GM12865 (cell line): ENCODE data around the gene C1orf167.

Experiments
- DNase-seq: peaks from one replicate; pipeline ENCODE4 v3.0.0; 2010; ENCODE audit warnings: low read depth
- H3K4me3 ChIP-seq: 2 replicates; pipeline ENCODE4 v1.5.1; 2011; ENCODE audit warnings: mild to moderate bottlenecking, low read depth, low read length, control low read depth
- TF ChIP-seq, protein P1 (sequence below): IDR thresholded peaks from 2 replicates; pipeline ENCODE4 v1.5.1; 2011; ENCODE audit warnings: low read length, control low read depth, low read depth, inconsistent platforms; ENCODE audit not compliant: insufficient read depth; ENCODE audit errors: missing control alignments

The C1orf167 gene

GRCh38 chr1:11764519-11764918 lies 2.5 kb downstream of the C1orf167 start:
- TF ChIP-seq, protein P1, sequence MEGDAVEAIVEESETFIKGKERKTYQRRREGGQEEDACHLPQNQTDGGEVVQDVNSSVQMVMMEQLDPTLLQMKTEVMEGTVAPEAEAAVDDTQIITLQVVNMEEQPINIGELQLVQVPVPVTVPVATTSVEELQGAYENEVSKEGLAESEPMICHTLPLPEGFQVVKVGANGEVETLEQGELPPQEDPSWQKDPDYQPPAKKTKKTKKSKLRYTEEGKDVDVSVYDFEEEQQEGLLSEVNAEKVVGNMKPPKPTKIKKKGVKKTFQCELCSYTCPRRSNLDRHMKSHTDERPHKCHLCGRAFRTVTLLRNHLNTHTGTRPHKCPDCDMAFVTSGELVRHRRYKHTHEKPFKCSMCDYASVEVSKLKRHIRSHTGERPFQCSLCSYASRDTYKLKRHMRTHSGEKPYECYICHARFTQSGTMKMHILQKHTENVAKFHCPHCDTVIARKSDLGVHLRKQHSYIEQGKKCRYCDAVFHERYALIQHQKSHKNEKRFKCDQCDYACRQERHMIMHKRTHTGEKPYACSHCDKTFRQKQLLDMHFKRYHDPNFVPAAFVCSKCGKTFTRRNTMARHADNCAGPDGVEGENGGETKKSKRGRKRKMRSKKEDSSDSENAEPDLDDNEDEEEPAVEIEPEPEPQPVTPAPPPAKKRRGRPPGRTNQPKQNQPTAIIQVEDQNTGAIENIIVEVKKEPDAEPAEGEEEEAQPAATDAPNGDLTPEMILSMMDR, result no peak
- H3K4me3 ChIP-seq, result no peak overlapping the region
- no peak for DNase-seq

- H3K4me3 ChIP-seq, result no peak overlapping the region
- no peak for DNase-seq
- TF ChIP-seq, protein P1, result no peak
Measured at GRCh38 chr1:11765661-11766428, 3.9 kb downstream of the C1orf167 start.

- DNase-seq, result no peak
- TF ChIP-seq, protein P1, result no peak
- H3K4me3 ChIP-seq, result no peak overlapping the region
Measured at GRCh38 chr1:11766429-11766776, 4.4 kb downstream of the C1orf167 start.

- TF ChIP-seq, protein P1, result no peak
- no peak for DNase-seq
- no peak overlapping the region for H3K4me3 ChIP-seq
Measured at GRCh38 chr1:11767922-11768704, 6.1 kb downstream of the C1orf167 start.

- no peak overlapping the region for H3K4me3 ChIP-seq
- TF ChIP-seq, protein P1, result no peak
- DNase-seq, result no peak
Measured at GRCh38 chr1:11768821-11769220, 6.8 kb downstream of the C1orf167 start.

DNA sequence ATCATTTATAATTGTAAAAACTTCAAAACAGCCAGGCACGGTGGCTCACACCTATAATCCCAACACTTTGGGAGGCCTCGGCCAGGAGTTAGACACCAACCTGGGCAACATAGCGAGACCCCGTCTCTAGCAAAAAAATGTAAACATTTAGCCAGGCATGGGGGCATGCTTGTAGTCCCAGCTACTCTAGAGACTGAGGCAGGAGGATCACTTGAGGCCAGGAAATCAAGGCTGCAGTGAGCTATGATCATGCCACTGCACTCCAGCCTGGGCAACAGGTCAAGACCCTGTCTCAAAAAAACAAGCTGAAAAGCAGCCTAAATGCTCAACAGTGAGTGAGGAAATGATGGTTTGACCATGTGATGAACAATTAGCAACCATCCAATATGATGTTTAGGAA lies 7.3 kb downstream of the C1orf167 start:
- TF ChIP-seq, protein P1, result no peak
- no peak for DNase-seq
- H3K4me3 ChIP-seq, result no peak overlapping the region

- H3K4me3 ChIP-seq, result no peak overlapping the region
- no peak for DNase-seq
- TF ChIP-seq, protein P1, result no peak
Measured at GRCh38 chr1:11770011-11770410, 8.0 kb downstream of the C1orf167 start.
